Thyroid gland (tissue), 4 donors: ENCODE measurements around the gene HOXB7. TPM values are rescaled to one million over a fixed set of nuclear protein-coding genes. Genes with fewer than 3 reads are reported as not detected.

Source experiments
- DNase-seq, 2 donors: peaks; one replicate each; pipeline ENCODE4 v3.0.0-alpha.2; 2019
- H3K27ac ChIP-seq, 3 donors: fragments of 200-600 bp; sonication (generic); 1 replicate in 2 of 3; 2 replicates in 1 of 3; pipeline ENCODE4 v1.5.1; 2016 to 2019; ENCODE audit warnings: mild to moderate bottlenecking in 1 of 3, moderate library complexity in 1 of 3
- H3K27me3 ChIP-seq: fragments of 200-600 bp; sonication (generic); one replicate; pipeline ENCODE4 v1.5.1; 2019
- H3K36me3 ChIP-seq, 2 donors: fragments of 200-600 bp; sonication (generic); one replicate each; pipeline ENCODE4 v1.5.1; 2016 to 2019
- H3K4me1 ChIP-seq, 2 donors: fragments of 200-600 bp; sonication (generic); one replicate each; pipeline ENCODE4 v1.5.1; 2017 to 2019
- H3K4me3 ChIP-seq, 3 donors: fragments of 200-600 bp; sonication (generic); replicated peaks in 1 of 3; 1 replicate in 2 of 3; 2 replicates in 1 of 3; pipeline ENCODE4 v1.5.1; 2016; ENCODE audit warnings: mild to moderate bottlenecking in 1 of 3
- H3K9me3 ChIP-seq: fragments of 200-600 bp; sonication (generic); one replicate; pipeline ENCODE4 v1.5.1; 2017
- POLR2A ChIP-seq, 2 donors: fragments of 450-650 bp; IDR thresholded peaks; one replicate each; pipeline ENCODE4 v1.6.1; 2017; ENCODE audit warnings: antibody characterized with exemption in 2 of 2, mild to moderate bottlenecking in 2 of 2, moderate library complexity in 1 of 2
- WGBS, 2 donors: methylation state at CpG; one replicate each; pipeline ENCODE4 v1.1.5; 2017; 5-methylcytosine and 5-hydroxymethylcytosine counted together
- intact Hi-C: fragments of 100-400 bp; cut with DNase I; formaldehyde crosslinking; loops from one replicate; pipeline ENCODE4 v1.15.1; 2023
- total RNA-seq, 4 donors: library from RNA; depleted of rRNA; stranded (reverse); fragments of >200 nt; gene quantifications; one replicate each; pipeline ENCODE4 v1.2.3, GENCODE V29; 2016
- TF ChIP-seq, protein P1 (sequence below), 6 experiments: fragments of 200-600 bp in 3 of 6; fragments of 450-650 bp in 3 of 6; sonication (generic) in 3 of 6; IDR thresholded peaks; one replicate each; pipeline ENCODE4 v1.5.1; 2016 to 2019; ENCODE audit warnings: antibody characterized with exemption in 6 of 6, mild to moderate bottlenecking in 2 of 6, inconsistent platforms in 1 of 6, moderate library complexity in 1 of 6

HOXB7 gene
- total RNA-seq, 4 donors from 2014 or later, result 1.0 to 2.8 (median 1.3) TPM; not detected in 1

GRCh38 chr17:48603959-48604769 lies 6.7 kb downstream of the HOXB7 start:
- no peak for DNase-seq
- no peak for TF ChIP-seq POLR2A (IDR thresholded peaks at IDR 0.05)
- TF ChIP-seq, protein P1, sequence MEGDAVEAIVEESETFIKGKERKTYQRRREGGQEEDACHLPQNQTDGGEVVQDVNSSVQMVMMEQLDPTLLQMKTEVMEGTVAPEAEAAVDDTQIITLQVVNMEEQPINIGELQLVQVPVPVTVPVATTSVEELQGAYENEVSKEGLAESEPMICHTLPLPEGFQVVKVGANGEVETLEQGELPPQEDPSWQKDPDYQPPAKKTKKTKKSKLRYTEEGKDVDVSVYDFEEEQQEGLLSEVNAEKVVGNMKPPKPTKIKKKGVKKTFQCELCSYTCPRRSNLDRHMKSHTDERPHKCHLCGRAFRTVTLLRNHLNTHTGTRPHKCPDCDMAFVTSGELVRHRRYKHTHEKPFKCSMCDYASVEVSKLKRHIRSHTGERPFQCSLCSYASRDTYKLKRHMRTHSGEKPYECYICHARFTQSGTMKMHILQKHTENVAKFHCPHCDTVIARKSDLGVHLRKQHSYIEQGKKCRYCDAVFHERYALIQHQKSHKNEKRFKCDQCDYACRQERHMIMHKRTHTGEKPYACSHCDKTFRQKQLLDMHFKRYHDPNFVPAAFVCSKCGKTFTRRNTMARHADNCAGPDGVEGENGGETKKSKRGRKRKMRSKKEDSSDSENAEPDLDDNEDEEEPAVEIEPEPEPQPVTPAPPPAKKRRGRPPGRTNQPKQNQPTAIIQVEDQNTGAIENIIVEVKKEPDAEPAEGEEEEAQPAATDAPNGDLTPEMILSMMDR (IDR thresholded peaks at IDR 0.05), result no peak
- peaks cover 0 to 8% of the 10 kb centered on the region in 2 donors for H3K4me1 ChIP-seq
- WGBS, 2 donors, result 9 to 10% methylated on average over 21 of the region's 21 CpGs
- intact Hi-C loops, result no loop called here
- H3K27me3 ChIP-seq, result peaks cover 60% of the 10 kb centered on the region
- no peak overlapping the region for H3K4me3 ChIP-seq
- no peaks in the 10 kb centered on the region for H3K9me3 ChIP-seq
- H3K36me3 ChIP-seq, result no peaks in the 10 kb centered on the region
- no peak overlapping the region for H3K27ac ChIP-seq

DNA sequence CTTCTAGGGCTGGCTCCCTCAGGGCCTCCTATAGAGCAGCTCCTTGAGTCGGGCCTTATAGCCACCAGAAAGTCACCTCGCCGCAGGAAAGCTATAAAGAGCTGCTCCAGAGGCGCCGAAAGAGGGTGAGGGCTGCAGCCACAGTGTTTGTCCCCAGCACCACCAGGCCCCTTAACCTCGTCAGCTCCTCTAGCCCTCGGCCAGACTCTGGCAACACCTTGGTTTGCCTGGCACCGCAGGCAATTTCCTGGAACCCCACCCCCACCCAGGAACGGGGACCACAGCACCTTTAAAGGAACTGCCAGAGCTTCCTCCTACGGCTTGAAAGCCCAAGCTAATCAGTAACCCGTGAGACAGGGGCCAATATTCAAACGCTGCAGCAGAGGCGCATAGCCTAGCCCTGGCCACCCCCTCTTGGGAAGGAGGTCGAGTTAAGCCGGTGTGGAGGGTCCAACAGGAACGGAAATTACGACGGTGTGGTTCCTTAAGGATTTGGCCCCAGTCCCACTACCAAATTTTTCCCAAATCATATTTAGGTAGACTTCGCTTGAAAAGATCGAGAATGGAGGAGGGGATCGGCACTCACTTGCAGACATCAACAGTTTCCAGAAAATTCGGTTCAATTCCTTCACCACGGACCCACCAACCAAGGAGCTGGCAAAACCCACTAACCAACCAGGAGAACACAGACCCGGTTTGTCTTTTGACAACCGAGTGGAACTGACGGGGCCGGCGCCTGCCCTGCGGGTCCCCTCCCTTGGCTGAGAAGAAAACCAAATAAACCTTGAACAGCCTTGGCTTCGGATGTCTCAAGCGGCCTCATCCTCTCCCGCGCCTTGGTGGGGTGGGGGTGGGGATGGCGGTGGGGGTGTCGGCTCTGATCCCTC lies 9.0 kb downstream of the HOXB7 start:
- no peak overlapping the region for H3K4me3 ChIP-seq
- H3K27me3 ChIP-seq, result peaks cover 79% of the 10 kb centered on the region
- no peak for TF ChIP-seq POLR2A (IDR thresholded peaks at IDR 0.05)
- TF ChIP-seq, protein P1 (IDR thresholded peaks at IDR 0.05), result no peak
- intact Hi-C loops, result no loop called here
- H3K4me1 ChIP-seq, result peaks cover 5 to 17% of the 10 kb centered on the region in 2 donors
- no peak for DNase-seq
- 10 to 11% methylated on average over 32 to 35 of the region's 35 CpGs for WGBS, 2 donors
- no peaks in the 10 kb centered on the region for H3K9me3 ChIP-seq
- no peaks in the 10 kb centered on the region for H3K36me3 ChIP-seq
- H3K27ac ChIP-seq, result no peak overlapping the region

- Histone ChIP-seq H3K4me1 (peaks cover 5 to 20% of the 10 kb centered on the region in 2 donors), H3K27ac (no peak overlapping the region), H3K9me3 (no peaks in the 10 kb centered on the region), H3K4me3 (no peak overlapping the region), H3K27me3 (peaks cover 79% of the 10 kb centered on the region), H3K36me3 (no peaks in the 10 kb centered on the region)
- TF ChIP-seq, protein P1 (IDR thresholded peaks at IDR 0.05), result no peak
- TF ChIP-seq POLR2A (IDR thresholded peaks at IDR 0.05), result no peak
- DNase-seq, result no peak
- intact Hi-C loops, result no loop called here
- WGBS, 2 donors, result 18 to 19% methylated on average over 4 of the region's 4 CpGs
Observed at GRCh38 chr17:48601207-48601538, 9.6 kb downstream of the HOXB7 start.

DNA sequence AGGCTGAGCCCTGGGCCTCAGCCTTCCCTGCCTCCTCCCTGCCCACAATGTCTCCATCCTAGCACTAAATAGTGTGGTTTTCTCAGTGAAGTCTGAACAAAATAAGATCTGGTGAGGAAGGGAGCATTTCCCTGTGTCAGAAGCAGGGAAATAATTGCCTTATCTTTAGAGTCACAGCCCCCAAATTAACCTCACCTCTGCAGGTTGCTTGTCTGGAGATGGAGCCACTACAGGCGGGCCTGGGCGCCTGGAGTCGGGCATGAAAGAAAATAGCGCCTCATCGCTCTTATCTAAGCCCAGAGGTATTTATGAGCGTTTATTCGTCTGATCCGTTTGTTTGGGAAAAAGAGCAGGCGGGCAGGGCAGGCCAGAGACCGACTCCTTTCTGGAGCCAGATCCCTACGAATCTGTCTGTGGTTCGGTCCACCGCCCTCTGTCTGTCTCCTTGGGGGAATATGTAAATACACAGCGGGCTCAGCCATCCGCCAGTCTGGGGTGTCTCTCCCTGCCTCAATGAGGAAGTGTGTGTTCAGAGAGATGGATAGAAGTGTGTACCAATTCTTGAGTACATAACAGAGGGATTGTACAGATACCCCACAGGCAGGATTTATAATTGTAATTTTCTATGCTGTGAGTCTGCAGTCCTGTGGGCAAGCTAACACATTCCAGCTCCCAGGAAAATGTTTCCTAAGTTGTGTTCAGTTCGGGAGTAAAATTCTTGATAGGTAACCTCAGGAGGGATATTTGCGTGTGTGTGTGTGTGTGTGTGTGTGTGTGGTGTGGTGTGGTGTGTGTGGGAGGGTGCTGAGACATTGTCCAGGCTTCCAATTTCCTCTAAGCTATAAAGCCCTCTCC lies 10.3 kb downstream of the HOXB7 start:
- WGBS, 2 donors, result 37 to 51% methylated on average over 17 of the region's 17 CpGs
- Histone ChIP-seq H3K4me1 (peaks cover 5 to 22% of the 10 kb centered on the region in 2 donors), H3K27me3 (peaks cover 79% of the 10 kb centered on the region), H3K4me3 (no peak overlapping the region), H3K36me3 (no peaks in the 10 kb centered on the region), H3K9me3 (no peaks in the 10 kb centered on the region), H3K27ac (no peak overlapping the region)
- intact Hi-C loops, result no loop called here
- DNase-seq, result no peak
- TF ChIP-seq POLR2A (IDR thresholded peaks at IDR 0.05), result no peak
- TF ChIP-seq, protein P1 (IDR thresholded peaks at IDR 0.05), result no peak
